Muscle of leg (tissue), 11 donors: ENCODE results near the gene HPSE2. TPM values are rescaled to one million over a fixed set of nuclear protein-coding genes. Genes with fewer than 3 reads are reported as not detected.
A peak's percentile ranks its signal among the peaks of the same experiment; 100 is the strongest.

Source experiments
- DNase-seq: peaks from one replicate; pipeline ENCODE4 v3.0.0; 2013
- H3K27ac ChIP-seq: one replicate; pipeline ENCODE4 v1.5.1; 2013; ENCODE audit warnings: mild to moderate bottlenecking, low read length, control low read depth
- H3K27me3 ChIP-seq: one replicate; pipeline ENCODE4 v1.6.1; 2013; ENCODE audit warnings: low read length; ENCODE audit not compliant: control insufficient read depth, insufficient read depth
- H3K36me3 ChIP-seq: one replicate; pipeline ENCODE4 v1.6.1; 2013; ENCODE audit warnings: low read length; ENCODE audit not compliant: control insufficient read depth, insufficient read depth
- H3K4me1 ChIP-seq: one replicate; pipeline ENCODE4 v1.6.1; 2013; ENCODE audit warnings: low read length; ENCODE audit not compliant: control insufficient read depth, insufficient read depth
- H3K4me3 ChIP-seq: one replicate; pipeline ENCODE4 v1.5.1; 2013; ENCODE audit warnings: low read length, control low read depth
- H3K9me3 ChIP-seq: replicated peaks from 2 replicates; pipeline ENCODE4 v1.6.1; 2013; ENCODE audit warnings: low read depth, low read length; ENCODE audit not compliant: control insufficient read depth
- WGBS: methylation state at CpG from one replicate; pipeline ENCODE4 v1.1.5; 2013; ENCODE audit warnings: missing lambda C conversion rate; ENCODE audit not compliant: insufficient coverage; 5-methylcytosine and 5-hydroxymethylcytosine counted together
- polyA plus RNA-seq, 8 donors: library from polyadenylated mRNA; unstranded; fragments of 120-200 nt; gene quantifications; one replicate each; pipeline versions ENCODE4 v1.2.1 to v1.2.3, GENCODE V29; 2013; ENCODE audit warnings: inconsistent platforms in 1 of 8, low replicate concordance in 1 of 8; ENCODE audit not compliant: insufficient read length in 8 of 8, insufficient read depth in 1 of 8
- total RNA-seq: library from RNA; stranded (reverse); fragments of 120-200 nt; gene quantifications from one replicate; pipeline ENCODE4 v1.2.4, GENCODE V29; 2013

The HPSE2 gene
- total and polyA plus RNA-seq, 9 donors, result 0.04 to 0.57 (median 0.13) TPM; not detected in 2

DNA sequence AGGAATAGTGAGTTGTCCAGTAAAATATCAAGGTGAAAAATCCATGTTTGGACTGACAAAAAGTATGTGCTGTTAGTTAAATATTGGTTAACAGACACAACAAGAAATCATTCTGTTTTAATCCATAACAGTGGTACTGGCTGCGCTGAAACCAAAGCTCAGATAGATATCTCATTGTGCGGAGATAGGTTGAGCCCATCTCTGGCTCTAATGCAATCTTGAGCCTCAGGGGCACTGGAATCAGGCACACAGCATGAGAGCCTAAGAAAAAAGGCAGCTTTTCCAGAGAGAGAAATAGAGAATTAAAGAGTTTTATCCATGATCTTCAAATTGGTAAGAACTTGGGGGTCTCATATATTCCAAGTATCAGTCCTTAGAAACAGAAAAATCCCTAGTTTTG lies 373.7 kb downstream of the HPSE2 start:
- H3K27me3 ChIP-seq, result no peaks in the 10 kb centered on the region
- no peak overlapping the region for H3K27ac ChIP-seq
- no peak overlapping the region for H3K4me3 ChIP-seq
- H3K9me3 ChIP-seq, result no peaks in the 10 kb centered on the region
- H3K36me3 ChIP-seq, result no peaks in the 10 kb centered on the region
- DNase-seq, result no peak
- no peaks in the 10 kb centered on the region for H3K4me1 ChIP-seq
- 100% methylated on average over 1 of the region's 2 CpGs for WGBS

DNA sequence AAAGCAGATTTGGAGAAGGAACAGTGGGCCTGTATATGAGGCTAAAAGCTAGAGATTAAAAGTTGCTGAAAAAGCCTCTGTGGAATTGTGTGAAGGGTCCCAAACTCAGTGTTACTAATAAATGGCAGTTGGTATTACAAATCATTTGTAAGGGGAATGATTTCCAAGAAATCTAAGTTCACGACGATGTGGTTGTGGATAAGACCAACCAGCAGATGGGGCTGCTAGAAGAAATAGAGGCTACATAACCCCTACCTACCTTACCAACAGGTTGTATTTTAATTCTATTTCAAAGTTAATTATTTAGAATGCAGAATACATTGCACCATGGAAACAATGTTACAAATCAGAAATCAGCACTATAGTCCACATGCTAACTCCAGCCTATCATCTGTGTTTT lies 377.1 kb downstream of the HPSE2 start:
- H3K27me3 ChIP-seq, result peaks cover 2% of the 10 kb centered on the region
- H3K9me3 ChIP-seq, result no peaks in the 10 kb centered on the region
- no CpG with 5 or more reads among the region's 2 CpGs for WGBS
- no peaks in the 10 kb centered on the region for H3K36me3 ChIP-seq
- H3K4me1 ChIP-seq, result no peaks in the 10 kb centered on the region
- DNase-seq, result no peak
- no peak overlapping the region for H3K27ac ChIP-seq
- no peak overlapping the region for H3K4me3 ChIP-seq

DNA sequence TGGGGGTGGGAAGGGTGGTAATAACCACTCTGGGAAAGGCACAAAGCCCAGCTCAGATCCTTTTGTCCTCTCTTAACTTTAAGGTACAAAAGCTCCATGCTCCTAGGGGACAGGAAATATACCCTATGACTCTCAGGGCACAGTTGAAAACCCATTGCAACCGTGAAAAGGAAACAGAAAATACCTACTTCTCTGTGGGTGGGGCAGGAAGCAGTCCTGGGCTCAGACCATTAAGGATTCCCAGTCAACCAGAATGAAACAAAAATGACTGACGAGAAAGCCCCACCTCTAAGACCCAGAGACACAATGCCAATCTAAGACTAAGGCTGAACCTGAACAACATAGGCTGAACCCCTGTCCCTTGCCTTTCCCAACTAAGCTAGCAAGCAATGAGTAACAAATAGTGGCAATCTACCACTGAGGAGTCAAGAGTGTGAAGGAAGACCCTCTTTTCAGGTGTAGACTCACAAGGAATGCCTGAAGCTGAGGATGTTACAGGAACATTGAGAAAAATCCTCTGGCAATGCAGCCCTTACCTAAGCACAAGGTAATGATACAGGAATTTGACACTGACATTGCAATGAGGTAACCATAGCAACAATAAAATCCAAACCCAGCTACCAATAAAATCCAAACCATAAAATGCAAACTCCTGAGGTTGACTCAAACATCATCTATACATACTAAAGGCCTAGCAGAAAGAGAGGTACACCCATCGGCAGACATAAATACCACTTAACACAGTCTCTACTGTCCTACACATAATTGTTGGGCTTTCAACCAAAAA lies 380.1 kb downstream of the HPSE2 start:
- H3K4me1 ChIP-seq, result no peaks in the 10 kb centered on the region
- no peak for DNase-seq
- H3K27me3 ChIP-seq, result peaks cover 2% of the 10 kb centered on the region
- H3K4me3 ChIP-seq, result no peak overlapping the region
- no peak overlapping the region for H3K27ac ChIP-seq
- H3K9me3 ChIP-seq, result no peaks in the 10 kb centered on the region
- H3K36me3 ChIP-seq, result no peaks in the 10 kb centered on the region
- WGBS, result 92% methylated on average over 2 of the region's 3 CpGs

DNA sequence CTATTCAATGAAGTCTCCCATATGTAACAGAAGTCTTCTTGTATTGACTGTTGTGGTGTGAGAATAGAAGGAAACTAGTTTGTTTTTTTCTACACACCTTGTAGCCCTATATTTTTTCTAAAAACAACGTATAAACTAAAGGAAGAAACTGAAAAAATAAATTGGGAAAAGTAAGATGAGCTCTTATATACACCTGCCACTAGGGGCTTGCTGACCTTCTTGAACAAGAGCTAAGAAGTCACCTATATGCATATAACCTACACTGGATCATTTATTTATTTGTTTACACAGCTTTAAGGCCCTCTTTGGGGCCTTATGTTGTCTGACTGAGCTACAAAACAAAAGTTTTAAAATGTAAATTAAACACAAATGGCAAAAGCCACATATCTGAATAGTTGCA lies 383.0 kb downstream of the HPSE2 start:
- H3K4me1 ChIP-seq, result no peaks in the 10 kb centered on the region
- no peak overlapping the region for H3K27ac ChIP-seq
- H3K27me3 ChIP-seq, result peaks cover 2% of the 10 kb centered on the region
- H3K9me3 ChIP-seq, result no peaks in the 10 kb centered on the region
- DNase-seq, result no peak
- no peaks in the 10 kb centered on the region for H3K36me3 ChIP-seq
- WGBS, result no CpG with 5 or more reads among the region's 1 CpG
- H3K4me3 ChIP-seq, result no peak overlapping the region

DNA sequence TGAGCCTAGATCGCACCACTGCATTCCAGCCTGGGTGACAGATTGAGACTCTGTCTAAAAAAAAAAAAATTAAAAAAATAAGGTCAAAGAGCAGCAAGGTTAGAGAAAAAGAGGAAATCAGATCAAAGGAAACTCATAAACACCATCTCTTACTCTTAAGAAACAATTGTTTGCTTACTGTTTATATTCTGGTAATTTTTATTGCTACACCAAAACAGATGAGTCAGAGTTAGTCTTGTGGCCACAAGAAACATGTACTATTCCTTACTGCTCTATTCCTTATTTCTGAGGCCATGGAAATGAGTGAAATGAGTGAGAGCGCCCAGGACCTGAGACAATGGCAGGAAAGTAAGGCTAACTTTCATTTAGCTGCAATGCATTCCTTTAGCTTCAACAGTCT lies 387.3 kb downstream of the HPSE2 start:
- H3K27me3 ChIP-seq, result no peaks in the 10 kb centered on the region
- WGBS, result no CpG with 5 or more reads among the region's 2 CpGs
- no peak for DNase-seq
- no peaks in the 10 kb centered on the region for H3K9me3 ChIP-seq
- H3K27ac ChIP-seq, result no peak overlapping the region
- no peaks in the 10 kb centered on the region for H3K4me1 ChIP-seq
- no peak overlapping the region for H3K4me3 ChIP-seq
- H3K36me3 ChIP-seq, result no peaks in the 10 kb centered on the region

DNA sequence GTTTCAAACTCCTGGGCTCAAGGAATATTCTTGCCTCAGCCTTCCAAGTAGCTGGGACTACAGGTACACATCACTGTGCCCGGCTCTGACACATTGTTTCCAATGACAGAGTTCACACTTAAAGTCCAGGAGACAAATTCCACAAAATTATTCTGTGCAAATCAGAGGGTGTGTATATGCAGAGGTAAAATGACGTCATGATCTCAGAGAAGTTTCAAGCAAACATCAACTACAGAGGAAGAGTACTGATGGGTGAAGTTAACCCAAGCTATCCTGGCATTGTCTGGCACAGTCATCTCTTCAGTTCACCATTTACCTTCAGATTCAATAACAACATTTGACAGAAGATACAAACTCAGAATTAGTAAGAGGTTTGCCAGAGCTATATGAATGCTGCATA lies 388.9 kb downstream of the HPSE2 start:
- Histone ChIP-seq H3K4me1 (no peaks in the 10 kb centered on the region), H3K9me3 (no peaks in the 10 kb centered on the region), H3K27ac (no peak overlapping the region), H3K27me3 (no peaks in the 10 kb centered on the region), H3K4me3 (no peak overlapping the region), H3K36me3 (no peaks in the 10 kb centered on the region)
- WGBS, result no CpG with 5 or more reads among the region's 2 CpGs
- DNase-seq, result no peak

DNA sequence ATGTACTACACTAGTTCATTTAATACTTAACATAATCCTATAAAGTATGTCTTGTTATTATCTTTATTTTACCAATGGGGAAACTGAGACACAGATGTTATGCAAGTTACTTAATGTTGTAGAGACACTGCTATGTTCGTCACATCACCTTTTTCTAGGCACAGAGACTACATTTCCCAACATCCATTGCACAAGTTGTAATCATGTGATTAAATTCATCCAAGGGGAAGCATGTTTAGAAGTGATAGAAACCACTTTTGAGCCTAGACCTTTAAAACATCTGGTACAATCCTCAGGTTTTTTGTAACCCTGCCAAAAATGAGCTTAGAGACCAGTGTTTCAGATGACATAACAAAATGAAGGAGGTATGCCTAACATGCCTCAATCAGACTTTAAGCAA lies 402.1 kb downstream of the HPSE2 start:
- no peaks in the 10 kb centered on the region for H3K36me3 ChIP-seq
- no CpG with 5 or more reads among the region's 1 CpG for WGBS
- H3K27me3 ChIP-seq, result no peaks in the 10 kb centered on the region
- peak; percentile 17 for DNase-seq
- no peak overlapping the region for H3K4me3 ChIP-seq
- no peaks in the 10 kb centered on the region for H3K9me3 ChIP-seq
- H3K27ac ChIP-seq, result no peak overlapping the region
- H3K4me1 ChIP-seq, result no peaks in the 10 kb centered on the region

DNA sequence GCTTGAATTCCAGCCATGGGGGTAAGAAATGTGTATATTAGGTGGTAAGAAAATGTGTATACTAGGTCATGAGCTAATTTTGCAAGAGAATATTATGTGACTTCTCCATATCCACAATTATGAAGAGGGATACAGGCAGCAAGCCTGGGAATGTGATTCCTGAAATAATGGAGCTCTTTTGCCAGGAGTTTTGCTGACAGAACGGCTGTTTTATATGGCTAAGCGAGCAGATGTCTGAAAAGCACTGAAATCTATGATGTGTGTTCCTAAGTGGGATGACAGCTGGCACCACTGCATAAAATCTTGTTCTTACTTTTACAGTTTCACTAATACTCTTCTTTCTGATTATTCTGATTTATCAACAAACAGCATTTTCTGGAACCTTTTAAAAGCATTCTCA lies 402.9 kb downstream of the HPSE2 start:
- peak; percentile 46 for DNase-seq
- Histone ChIP-seq H3K9me3 (no peaks in the 10 kb centered on the region), H3K36me3 (no peaks in the 10 kb centered on the region), H3K27ac (no peak overlapping the region), H3K27me3 (no peaks in the 10 kb centered on the region), H3K4me3 (no peak overlapping the region), H3K4me1 (no peaks in the 10 kb centered on the region)
- 0% methylated on average over 1 of the region's 2 CpGs for WGBS

DNA sequence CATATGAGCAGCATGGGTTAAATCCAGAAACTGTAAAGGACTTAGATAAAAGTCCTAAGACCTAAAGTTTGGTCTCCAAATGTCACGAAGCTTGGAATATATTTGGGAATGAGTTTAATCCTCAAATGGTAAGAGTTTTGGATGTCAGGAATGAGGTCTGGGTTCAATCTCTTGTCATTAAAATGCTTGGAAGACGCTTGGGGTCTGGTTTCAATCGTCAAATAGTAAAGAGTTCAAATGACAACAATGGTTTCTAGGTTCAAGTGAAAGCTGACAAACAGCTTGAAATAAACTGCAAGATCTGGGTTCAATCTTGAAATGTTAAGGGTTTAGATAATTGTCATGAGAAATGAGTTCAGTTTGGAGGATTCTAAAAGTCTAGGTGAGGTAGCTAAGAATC lies 403.5 kb downstream of the HPSE2 start:
- DNase-seq, result no peak
- WGBS, result 32% methylated on average over 3 of the region's 3 CpGs
- H3K4me3 ChIP-seq, result no peak overlapping the region
- H3K9me3 ChIP-seq, result no peaks in the 10 kb centered on the region
- H3K4me1 ChIP-seq, result no peaks in the 10 kb centered on the region
- H3K27me3 ChIP-seq, result no peaks in the 10 kb centered on the region
- H3K36me3 ChIP-seq, result no peaks in the 10 kb centered on the region
- no peak overlapping the region for H3K27ac ChIP-seq

DNA sequence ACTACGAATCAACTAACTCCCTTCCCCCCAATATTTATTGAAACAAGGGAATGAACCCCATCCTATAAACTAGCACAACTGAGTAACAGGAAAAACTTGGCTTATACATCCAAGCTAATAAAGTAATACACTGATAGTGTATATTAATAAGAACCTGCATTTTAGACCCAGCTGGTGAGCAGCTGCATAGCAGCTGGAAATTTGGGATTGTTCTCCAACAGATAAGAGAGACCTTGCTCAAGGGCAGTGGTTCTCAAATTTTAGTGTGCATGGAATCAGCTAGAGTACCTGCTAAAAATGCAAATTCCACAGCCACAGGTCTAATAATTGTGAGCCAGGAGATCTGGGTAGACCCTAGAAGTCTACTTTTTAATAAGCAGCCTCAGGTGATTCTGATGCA lies 404.3 kb downstream of the HPSE2 start:
- H3K27me3 ChIP-seq, result no peaks in the 10 kb centered on the region
- H3K27ac ChIP-seq, result no peak overlapping the region
- no peaks in the 10 kb centered on the region for H3K9me3 ChIP-seq
- no CpG with 5 or more reads among the region's 1 CpG for WGBS
- no peaks in the 10 kb centered on the region for H3K4me1 ChIP-seq
- H3K4me3 ChIP-seq, result no peak overlapping the region
- H3K36me3 ChIP-seq, result no peaks in the 10 kb centered on the region
- DNase-seq, result no peak

DNA sequence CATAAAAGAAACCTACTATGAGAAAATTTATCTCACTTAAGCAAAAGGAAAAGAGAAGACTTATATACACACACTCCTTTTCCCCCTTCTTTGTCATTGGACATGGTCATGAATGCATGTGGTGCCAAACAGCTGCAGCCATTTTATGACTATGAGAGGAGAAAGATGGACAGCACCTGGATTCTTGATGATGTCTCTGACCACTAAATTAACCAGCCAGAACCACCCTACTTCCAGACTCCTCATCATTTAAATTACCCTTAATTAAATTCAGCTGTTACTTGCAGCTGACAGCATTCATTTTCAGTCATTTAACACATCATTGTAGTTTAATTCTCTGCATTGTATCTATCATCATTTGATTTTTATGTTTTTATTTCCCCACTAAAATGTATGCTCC lies 409.9 kb downstream of the HPSE2 start:
- Histone ChIP-seq H3K27me3 (no peaks in the 10 kb centered on the region), H3K36me3 (no peaks in the 10 kb centered on the region), H3K4me1 (no peaks in the 10 kb centered on the region), H3K27ac (no peak overlapping the region), H3K4me3 (no peak overlapping the region), H3K9me3 (no peaks in the 10 kb centered on the region)
- DNase-seq, result peak; percentile 60
